Cardiac fibroblast (primary cell): ENCODE data around the gene AP5M1.
"Not testable (repeated sequence)": the region's sequence is repeated elsewhere in the genome, so short reads cannot be mapped to it uniquely, and the experiment has no call there.

Experiments used
- DNase-seq, 2 donors: peaks; one replicate each; pipeline versions ENCODE4 v3.0.0 to v3.0.0-alpha.2; 2010; ENCODE audit warnings: low read depth in 2 of 2
- H3K4me3 ChIP-seq, 2 donors: replicated peaks in 1 of 2; 1 replicate in 1 of 2; 2 replicates in 1 of 2; pipeline ENCODE4 v1.5.1; 2011; ENCODE audit warnings: low read depth in 2 of 2, low read length in 2 of 2, mild to moderate bottlenecking in 2 of 2, moderate library complexity in 1 of 2
- TF ChIP-seq, protein P1 (sequence below): IDR thresholded peaks from one replicate; pipeline ENCODE4 v1.5.1; 2011; ENCODE audit warnings: low read depth, mild to moderate bottlenecking, low read length, inconsistent platforms

Gene AP5M1, protein sequence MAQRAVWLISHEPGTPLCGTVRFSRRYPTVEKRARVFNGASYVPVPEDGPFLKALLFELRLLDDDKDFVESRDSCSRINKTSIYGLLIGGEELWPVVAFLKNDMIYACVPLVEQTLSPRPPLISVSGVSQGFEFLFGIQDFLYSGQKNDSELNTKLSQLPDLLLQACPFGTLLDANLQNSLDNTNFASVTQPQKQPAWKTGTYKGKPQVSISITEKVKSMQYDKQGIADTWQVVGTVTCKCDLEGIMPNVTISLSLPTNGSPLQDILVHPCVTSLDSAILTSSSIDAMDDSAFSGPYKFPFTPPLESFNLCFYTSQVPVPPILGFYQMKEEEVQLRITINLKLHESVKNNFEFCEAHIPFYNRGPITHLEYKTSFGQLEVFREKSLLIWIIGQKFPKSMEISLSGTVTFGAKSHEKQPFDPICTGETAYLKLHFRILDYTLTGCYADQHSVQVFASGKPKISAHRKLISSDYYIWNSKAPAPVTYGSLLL

DNA sequence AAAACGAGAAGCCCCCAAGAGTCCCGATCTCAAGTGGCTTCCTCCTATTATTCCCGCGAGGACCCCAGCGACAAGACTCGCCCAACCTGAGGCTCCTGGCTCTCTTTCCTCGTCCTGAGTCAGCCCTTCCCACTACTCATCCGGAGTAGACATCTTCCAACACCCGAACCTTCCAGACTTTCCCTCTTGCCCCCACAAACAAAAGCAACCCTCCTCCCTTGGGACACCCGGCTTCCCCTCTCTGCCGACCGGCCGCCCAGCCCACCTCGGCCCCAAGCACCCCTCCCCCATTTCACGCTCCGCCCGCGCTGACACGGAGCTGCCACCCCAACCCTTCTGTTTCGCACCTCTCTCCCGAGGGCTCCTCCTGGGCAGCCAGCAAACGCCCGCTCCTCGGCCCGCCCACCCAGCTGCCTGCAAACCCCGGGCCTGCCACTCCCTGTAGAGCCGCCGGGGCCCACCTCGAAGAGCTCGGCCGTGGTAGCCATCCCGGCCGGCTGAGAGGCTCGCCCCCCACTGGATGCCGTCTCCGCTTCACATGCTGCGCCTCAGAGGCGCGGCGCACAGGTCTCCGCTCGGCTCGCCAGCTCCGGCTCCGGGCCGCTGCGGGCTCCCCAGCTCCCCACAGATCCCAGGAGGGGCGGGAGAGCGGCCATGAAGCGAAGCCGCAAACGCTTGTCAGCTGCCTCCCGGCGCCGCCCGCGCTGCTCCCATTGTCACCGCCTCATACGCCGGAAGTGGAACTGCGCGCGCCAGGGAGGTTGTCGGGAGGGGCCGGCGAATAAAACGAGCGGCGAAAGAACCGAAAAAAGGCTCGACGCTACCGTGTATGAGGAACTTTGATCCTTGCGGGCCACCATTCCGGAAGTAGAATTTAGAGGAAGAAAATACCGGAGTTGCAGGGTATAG, at the start of gene AP5M1, which contains the start of gene EXOC5:
TSS of gene AP5M1 (plus strand) at position 811 of the 909 bp plus-strand sequence. CDS start 344 bp downstream, outside the sequence.
TSS of gene EXOC5 (minus strand) at position 745 of the 909 bp plus-strand sequence. CDS start at position 488, 257 bp downstream.
- H3K4me3 ChIP-seq, result peak within 1 kb of the TSS; percentile 81 to 86
- TF ChIP-seq, protein P1, sequence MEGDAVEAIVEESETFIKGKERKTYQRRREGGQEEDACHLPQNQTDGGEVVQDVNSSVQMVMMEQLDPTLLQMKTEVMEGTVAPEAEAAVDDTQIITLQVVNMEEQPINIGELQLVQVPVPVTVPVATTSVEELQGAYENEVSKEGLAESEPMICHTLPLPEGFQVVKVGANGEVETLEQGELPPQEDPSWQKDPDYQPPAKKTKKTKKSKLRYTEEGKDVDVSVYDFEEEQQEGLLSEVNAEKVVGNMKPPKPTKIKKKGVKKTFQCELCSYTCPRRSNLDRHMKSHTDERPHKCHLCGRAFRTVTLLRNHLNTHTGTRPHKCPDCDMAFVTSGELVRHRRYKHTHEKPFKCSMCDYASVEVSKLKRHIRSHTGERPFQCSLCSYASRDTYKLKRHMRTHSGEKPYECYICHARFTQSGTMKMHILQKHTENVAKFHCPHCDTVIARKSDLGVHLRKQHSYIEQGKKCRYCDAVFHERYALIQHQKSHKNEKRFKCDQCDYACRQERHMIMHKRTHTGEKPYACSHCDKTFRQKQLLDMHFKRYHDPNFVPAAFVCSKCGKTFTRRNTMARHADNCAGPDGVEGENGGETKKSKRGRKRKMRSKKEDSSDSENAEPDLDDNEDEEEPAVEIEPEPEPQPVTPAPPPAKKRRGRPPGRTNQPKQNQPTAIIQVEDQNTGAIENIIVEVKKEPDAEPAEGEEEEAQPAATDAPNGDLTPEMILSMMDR, result no peak
- DNase-seq, result peak; percentile 93 to 94

DNA sequence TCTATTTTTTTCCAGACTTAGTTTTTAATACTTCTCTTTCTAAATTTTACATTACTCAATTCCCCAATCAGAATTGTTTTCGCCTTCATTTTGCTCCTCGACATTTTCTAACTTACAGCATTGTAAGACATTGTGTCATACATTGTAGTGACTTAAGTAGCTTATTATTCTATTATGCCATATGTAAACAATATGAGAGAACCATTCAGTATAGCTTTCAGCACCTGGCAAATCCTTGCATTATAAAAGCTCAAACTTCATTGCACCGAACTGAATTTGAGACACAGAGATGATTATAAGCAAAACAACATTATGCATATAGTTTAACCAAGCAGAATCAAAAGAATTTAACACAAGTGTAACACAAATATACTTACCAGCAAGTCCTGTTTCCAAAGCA, 46.8 kb upstream of the AP5M1 start:
- TF ChIP-seq, protein P1, result no peak
- no peak overlapping the region for H3K4me3 ChIP-seq

DNA sequence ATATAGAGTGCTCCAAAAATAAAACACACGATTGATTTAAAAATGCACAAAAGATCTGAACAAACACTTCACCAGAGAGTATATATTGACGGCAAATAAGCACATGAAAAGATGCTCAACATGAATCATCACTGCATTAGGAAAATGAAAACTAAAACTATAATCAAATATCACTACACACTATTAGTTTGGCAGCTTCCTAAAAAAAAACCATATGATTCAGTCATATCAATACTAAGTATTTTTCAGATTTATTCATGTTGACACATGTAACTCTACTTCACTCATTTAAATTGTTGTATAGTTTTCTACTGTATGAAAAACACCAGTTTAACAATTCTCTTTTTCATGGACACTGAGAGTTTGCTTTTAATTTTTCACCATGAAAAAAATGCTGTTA, 41.7 kb upstream of the AP5M1 start:
- TF ChIP-seq, protein P1, result no peak
- DNase-seq, result no peak
- no peak overlapping the region for H3K4me3 ChIP-seq

More for the DNA sequence above, 46.8 kb upstream of the AP5M1 start:
- DNase-seq, result no peak

DNA sequence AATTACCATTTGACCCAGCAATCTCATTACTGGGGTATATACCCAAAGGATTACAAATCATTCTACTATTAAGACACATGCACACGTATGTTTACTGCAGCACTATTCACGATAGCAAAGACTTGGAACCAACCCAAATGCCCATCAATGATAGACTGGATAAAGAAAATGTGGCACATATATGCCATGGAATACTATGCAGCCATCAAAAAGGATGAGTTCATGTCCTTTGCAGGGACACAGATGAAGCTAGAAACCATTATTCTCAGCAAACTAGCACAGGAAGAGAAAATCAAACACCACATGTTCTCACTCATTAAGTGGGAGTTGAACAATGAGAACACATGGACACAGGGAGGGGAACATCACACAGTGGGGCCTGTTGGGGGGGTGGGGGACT, 40.5 kb upstream of the AP5M1 start:
- H3K4me3 ChIP-seq, DNase-seq: not testable (repeated sequence)

DNA sequence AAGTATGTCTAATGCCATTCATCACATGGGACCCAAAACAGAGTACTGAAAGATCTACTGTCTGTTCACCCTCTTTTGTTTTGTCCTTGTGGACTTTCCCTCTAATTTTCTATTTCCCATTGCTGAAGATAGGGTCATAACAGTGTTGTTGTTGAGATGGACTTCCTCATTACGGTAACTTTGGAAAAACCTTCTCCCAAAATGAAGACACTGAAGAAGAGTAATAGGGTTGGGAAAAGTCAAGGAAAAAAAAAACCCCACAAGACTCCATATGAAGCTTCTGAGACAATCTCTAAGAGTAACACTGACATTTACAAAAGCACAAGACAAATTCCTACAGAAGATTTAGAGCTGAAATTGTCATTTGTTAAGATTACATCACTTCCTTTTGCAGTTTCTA, 36.8 kb upstream of the AP5M1 start:
- TF ChIP-seq, protein P1, result no peak
- DNase-seq, result no peak
- no peak overlapping the region for H3K4me3 ChIP-seq

DNA sequence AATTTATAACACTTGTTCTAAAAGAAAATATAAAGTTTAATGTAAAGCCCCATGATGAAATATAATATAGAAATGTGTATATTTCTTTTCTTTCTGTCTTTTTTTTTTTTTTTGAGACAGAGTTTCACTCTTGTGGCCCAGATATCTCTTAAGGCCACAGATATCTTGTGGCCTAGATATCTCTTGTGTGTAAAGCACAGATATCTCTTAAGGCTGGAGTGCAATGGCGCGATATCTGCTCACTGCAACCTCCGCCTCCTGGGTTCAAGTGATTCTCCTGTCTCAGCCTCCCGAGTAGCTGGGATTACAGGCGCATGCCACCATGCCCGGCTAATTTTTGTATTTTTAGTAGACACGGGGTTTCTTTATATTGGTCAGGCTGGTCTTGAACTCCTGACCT, 28.7 kb upstream of the AP5M1 start:
- not testable (repeated sequence) for H3K4me3 ChIP-seq, DNase-seq

DNA sequence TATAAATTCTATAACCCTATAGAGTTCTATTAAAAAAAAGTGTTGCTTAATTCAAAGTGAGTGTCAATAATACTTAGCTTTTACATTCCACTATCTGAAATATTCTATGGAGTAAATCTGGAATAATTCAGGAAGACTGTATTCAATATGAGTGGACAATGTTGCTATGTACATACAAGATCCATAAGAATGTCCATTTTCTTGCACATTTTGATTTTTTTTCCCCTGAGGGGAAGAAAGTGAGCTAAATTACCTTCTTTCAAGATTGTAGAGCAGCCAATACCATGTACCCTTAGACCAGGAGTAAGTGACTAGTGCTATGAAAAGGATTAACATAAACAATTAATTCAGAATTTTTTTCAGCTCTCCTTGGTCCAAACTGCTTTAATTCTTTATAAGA, 25.5 kb upstream of the AP5M1 start:
- TF ChIP-seq, protein P1, result no peak
- no peak for DNase-seq
- H3K4me3 ChIP-seq, result no peak overlapping the region
